Measurements from ENCODE around the gene MAIP1.

MAIP1 gene

DNA sequence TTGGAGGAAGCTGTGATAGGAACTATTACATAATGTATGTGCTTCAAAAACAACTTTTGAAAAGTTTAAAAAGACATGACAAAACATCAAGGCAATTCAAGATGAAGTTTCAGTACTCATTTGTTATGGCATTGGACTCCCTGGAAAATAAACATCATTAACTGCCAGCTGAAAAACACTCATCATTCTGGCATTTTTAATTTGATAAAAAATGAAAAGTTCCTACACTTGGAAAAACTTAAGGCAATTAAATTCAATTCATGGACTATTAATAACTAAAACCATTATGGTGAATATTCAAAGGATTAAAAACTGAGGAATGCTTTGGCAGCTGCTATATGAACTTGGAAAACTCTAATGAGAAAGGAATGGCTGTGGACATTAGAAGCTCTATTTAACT is 8.5 kb upstream of the MAIP1 start:
- no peak for DNase-seq (ENCODE audit: low spot score)
- TF ChIP-seq, protein P1, sequence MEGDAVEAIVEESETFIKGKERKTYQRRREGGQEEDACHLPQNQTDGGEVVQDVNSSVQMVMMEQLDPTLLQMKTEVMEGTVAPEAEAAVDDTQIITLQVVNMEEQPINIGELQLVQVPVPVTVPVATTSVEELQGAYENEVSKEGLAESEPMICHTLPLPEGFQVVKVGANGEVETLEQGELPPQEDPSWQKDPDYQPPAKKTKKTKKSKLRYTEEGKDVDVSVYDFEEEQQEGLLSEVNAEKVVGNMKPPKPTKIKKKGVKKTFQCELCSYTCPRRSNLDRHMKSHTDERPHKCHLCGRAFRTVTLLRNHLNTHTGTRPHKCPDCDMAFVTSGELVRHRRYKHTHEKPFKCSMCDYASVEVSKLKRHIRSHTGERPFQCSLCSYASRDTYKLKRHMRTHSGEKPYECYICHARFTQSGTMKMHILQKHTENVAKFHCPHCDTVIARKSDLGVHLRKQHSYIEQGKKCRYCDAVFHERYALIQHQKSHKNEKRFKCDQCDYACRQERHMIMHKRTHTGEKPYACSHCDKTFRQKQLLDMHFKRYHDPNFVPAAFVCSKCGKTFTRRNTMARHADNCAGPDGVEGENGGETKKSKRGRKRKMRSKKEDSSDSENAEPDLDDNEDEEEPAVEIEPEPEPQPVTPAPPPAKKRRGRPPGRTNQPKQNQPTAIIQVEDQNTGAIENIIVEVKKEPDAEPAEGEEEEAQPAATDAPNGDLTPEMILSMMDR (IDR thresholded peaks at IDR 0.05; ENCODE audit: extremely low read depth, missing control alignments) = no peak

DNA sequence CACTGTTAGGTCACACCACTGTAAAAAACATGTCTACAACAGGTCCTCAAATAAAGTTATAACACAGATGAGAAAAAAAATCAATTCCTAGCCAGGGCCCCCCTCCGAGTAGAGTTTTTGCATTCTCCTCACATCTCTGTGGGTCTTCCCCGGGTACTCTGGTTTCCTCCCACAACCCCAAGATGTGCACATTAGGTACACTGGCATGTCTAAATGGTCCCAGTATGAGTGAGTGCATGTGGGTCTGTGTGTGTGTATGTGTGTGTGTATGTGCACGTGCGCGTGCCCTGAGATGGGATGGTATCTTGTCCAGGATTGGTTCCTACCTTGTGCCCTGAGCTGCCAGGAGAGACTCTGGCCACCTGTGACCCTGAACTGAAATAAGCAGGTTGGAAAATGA is 5.0 kb upstream of the MAIP1 start:
- no peak for DNase-seq (ENCODE audit: low spot score)
- TF ChIP-seq, protein P1 (IDR thresholded peaks at IDR 0.05; ENCODE audit: extremely low read depth, missing control alignments) = no peak

DNA sequence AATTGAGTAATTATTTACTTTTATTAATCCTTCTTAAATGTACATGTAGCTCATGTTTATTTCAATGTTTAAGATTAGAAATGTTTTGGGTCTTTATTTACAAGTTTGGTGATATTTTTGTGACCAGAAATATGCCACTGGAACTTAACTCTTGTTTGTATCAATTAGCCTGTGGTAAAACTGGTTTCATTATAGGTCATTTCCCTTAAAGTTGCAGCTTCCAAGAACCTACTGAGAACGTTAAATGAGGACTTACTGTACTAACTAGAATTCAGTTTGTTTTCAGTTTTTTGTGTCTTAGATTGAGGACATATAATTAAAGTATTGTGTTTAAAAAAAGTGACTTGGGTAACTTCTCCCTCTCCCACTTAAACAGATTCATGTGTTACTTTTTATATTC is 4.4 kb upstream of the MAIP1 start:
- DNase-seq (ENCODE audit: low spot score) = no peak
- TF ChIP-seq, protein P1 (IDR thresholded peaks at IDR 0.05; ENCODE audit: extremely low read depth, missing control alignments) = no peak

DNA sequence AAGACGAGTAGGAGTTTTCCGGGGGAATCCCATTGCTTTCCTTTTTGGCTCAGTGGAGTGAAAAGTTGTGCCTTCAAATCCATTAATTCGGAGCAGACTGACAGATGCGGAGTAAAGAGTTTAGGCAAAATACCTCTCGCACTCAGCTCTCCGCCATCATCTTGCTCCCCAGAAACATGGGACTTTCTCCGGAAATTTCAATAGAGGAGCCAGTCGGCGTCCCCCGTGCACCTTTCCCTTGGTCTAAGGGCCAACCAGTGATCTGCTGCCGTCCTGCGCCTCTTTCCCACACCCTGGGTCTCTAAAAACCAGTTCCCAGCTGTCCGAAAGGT is 409 bp upstream of the MAIP1 start:
- peak; percentile 75 for DNase-seq (ENCODE audit: low spot score)

DNA sequence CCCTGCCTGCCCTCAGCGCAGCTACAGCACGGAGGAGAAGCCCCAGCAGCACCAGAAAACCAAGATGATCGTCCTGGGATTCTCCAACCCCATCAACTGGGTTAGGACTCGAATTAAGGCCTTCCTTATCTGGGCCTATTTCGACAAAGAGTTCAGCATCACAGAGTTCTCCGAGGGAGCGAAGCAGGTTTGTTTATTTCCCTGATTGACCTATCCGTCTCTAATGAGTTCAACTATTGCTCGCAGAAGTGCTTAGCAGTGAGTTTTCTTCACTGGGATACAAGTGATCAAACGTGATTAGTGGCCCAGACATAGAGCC is 639 bp downstream of the MAIP1 start:
- DNase-seq (ENCODE audit: low spot score) = no peak
- TF ChIP-seq, protein P1 (IDR thresholded peaks at IDR 0.05; ENCODE audit: extremely low read depth, missing control alignments) = no peak

More for the DNA sequence above, 409 bp upstream of the MAIP1 start:
- TF ChIP-seq, protein P1 (IDR thresholded peaks at IDR 0.05; ENCODE audit: extremely low read depth, missing control alignments) = no peak

DNA sequence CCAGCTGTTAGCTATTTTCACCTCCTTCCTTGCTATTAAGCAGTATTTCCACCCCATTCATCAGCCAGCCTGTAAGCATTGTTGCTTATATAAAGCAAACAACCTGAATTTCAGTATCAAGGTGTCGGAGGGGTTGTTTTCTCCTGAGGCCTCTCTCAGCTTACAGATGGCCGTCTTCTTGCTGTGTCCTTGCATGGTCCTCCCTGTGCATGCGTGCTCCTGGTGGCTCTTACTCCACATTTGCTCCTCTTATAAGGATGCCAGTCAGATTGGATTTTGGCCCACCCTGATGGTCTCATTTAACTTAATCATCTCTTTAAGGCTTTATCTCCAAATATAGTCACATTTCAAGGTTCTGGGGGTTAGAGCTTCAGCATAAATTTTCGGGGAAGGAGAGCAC is 2.6 kb downstream of the MAIP1 start:
- TF ChIP-seq, protein P1 (IDR thresholded peaks at IDR 0.05; ENCODE audit: extremely low read depth, missing control alignments) = no peak
- no peak for DNase-seq (ENCODE audit: low spot score)

DNA sequence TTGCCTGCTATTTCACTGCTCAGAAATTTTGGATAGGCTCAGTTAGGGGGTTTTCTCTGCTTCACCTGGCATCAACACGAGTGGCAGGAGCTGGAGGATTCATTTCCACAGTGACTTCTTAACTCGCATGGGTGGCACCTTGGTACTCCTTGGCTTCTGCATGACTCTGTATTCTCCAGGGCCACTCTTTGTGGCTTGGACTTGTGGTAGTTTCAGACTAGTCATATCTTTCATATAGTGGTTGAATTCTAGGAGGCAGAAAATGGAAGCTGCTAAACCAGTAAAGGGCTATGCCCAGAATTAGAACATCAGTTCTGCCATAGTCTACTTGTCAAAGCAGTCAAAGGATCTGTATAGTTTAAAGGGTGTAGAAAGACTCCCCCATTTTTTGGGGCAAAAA is 6.8 kb downstream of the MAIP1 start:
- no peak for DNase-seq (ENCODE audit: low spot score)
- TF ChIP-seq, protein P1 (IDR thresholded peaks at IDR 0.05; ENCODE audit: extremely low read depth, missing control alignments) = no peak

All from GM20000 (cell line).